Endothelial cell of umbilical vein (primary cell): ENCODE results near the gene NTNG1. TPM values are rescaled to one million over a fixed set of nuclear protein-coding genes. Genes with fewer than 3 reads are reported as not detected.
A peak's percentile ranks its signal among the peaks of the same experiment; 100 is the strongest.

Source experiments
- Bru-seq: library from RNA; stranded (reverse); fragments of 400-500 nt; gene quantifications from one replicate; lab custom pipeline; 2021; lab: Mats Ljungman, UMichigan
- BruChase-seq, 2 experiments: library from RNA; stranded (reverse); fragments of 400-500 nt; gene quantifications; one replicate each; lab custom pipeline; 2021; lab: Mats Ljungman, UMichigan
- BruUV-seq: library from RNA; stranded (reverse); fragments of 400-500 nt; replicated peaks from 2 replicates; lab custom pipeline; 2021; lab: Mats Ljungman, UMichigan
- CTCF ChIA-PET: fragments of 300-600, 350-600 bp; sonication (Branson Sonifier 250); formaldehyde crosslinking; loops from one replicate; lab custom pipeline; 2021; ENCODE audit warnings: antibody characterized with exemption, inconsistent platforms; lab: Charles Lee
- POLR2A ChIA-PET: fragments of 300-600, 350-600 bp; sonication (Branson Sonifier 250); formaldehyde crosslinking; loops from one replicate; lab custom pipeline; 2021; ENCODE audit warnings: antibody characterized with exemption, inconsistent platforms; lab: Charles Lee
- DNase-seq: peaks from one replicate; pipeline ENCODE4 v3.0.0-alpha.2; 2011; ENCODE audit warnings: low read depth, low spot score
- FAIRE-seq: peaks from 2 replicates; lab custom pipeline; 2011; peaks lifted over from hg19 to GRCh38; lab: Jason Lieb, UNC
- H2AFZ ChIP-seq: 2 replicates; pipeline ENCODE4 v1.6.0; 2012; ENCODE audit warnings: low read depth, low read length, control low read depth, inconsistent platforms
- H3K27ac ChIP-seq: 2 replicates; pipeline ENCODE4 v1.5.1; 2011; ENCODE audit warnings: low read depth, mild to moderate bottlenecking, control low read depth, low read length, moderate library complexity; ENCODE audit not compliant: insufficient read depth
- H3K27me3 ChIP-seq, 2 experiments: 2 replicates each; pipeline versions ENCODE4 v1.6.0 to v1.6.1; 2011; ENCODE audit warnings: low read length in 2 of 2, mixed read lengths in 1 of 2; ENCODE audit not compliant: control insufficient read depth in 2 of 2, insufficient read depth in 2 of 2
- H3K36me3 ChIP-seq, 2 experiments: 2 replicates in 1 of 2; 3 replicates in 1 of 2; pipeline ENCODE4 v1.5.1; 2011; ENCODE audit warnings: low read length in 2 of 2, mild to moderate bottlenecking in 1 of 2, moderate library complexity in 1 of 2; ENCODE audit not compliant: control insufficient read depth in 2 of 2, insufficient read depth in 2 of 2; ENCODE audit errors: extremely low read depth in 1 of 2
- H3K4me1 ChIP-seq: 3 replicates; pipeline ENCODE4 v1.5.1; 2011; ENCODE audit warnings: mild to moderate bottlenecking, low read length; ENCODE audit not compliant: control insufficient read depth, insufficient read depth; ENCODE audit errors: extremely low read depth
- H3K4me2 ChIP-seq: 2 replicates; pipeline ENCODE4 v1.6.1; 2011; ENCODE audit warnings: low read length, control low read depth, mixed read lengths; ENCODE audit not compliant: insufficient read depth
- H3K4me3 ChIP-seq, 3 experiments: fragments of 200-600 bp in 1 of 3; sonication (generic), shearing (Covaris generic) in 1 of 3; replicated peaks in 1 of 3; 2 replicates each; pipeline ENCODE4 v1.5.1; 2011 to 2016; ENCODE audit warnings: control low read depth in 3 of 3, low read length in 3 of 3, mild to moderate bottlenecking in 2 of 3, inconsistent platforms in 1 of 3, low read depth in 1 of 3, moderate library complexity in 1 of 3; ENCODE audit not compliant: insufficient read depth in 1 of 3
- H3K79me2 ChIP-seq: 2 replicates; pipeline ENCODE4 v1.6.0; 2012; ENCODE audit warnings: low read length, inconsistent platforms; ENCODE audit not compliant: control insufficient read depth, insufficient read depth
- H3K9ac ChIP-seq: replicated peaks from 2 replicates; pipeline ENCODE3; 2011; ENCODE audit warnings: low read length, control low read depth; ENCODE audit not compliant: insufficient read depth; ENCODE audit errors: extremely low read depth
- H3K9me1 ChIP-seq: replicated peaks from 3 replicates; pipeline ENCODE4 v1.6.0; 2011; ENCODE audit warnings: mild to moderate bottlenecking, low read length; ENCODE audit not compliant: control insufficient read depth, insufficient read depth; ENCODE audit errors: extremely low read depth
- H3K9me3 ChIP-seq: replicated peaks from 2 replicates; pipeline ENCODE4 v1.5.1; 2012; ENCODE audit warnings: low read length, inconsistent platforms; ENCODE audit not compliant: control insufficient read depth, insufficient read depth
- H4K20me1 ChIP-seq: replicated peaks from 2 replicates; pipeline ENCODE3; 2011; ENCODE audit warnings: mild to moderate bottlenecking, low read length; ENCODE audit not compliant: control insufficient read depth, insufficient read depth; ENCODE audit errors: extremely low read depth
- EZH2 ChIP-seq: IDR thresholded peaks from 2 replicates; pipeline ENCODE4 v1.6.1; 2012; ENCODE audit warnings: borderline replicate concordance, low read depth, mild to moderate bottlenecking, moderate library complexity, low read length, inconsistent platforms; ENCODE audit not compliant: severe bottlenecking
- GATA2 ChIP-seq: IDR thresholded peaks from 2 replicates; pipeline ENCODE4 v1.7.0; 2011; ENCODE audit warnings: low read depth, mild to moderate bottlenecking, moderate library complexity, mixed read lengths, low read length; ENCODE audit not compliant: insufficient read length, insufficient read depth
- MYC ChIP-seq: IDR thresholded peaks from one replicate; pipeline ENCODE4 v1.6.1; 2011; ENCODE audit warnings: mild to moderate bottlenecking, low read depth, low read length
- POLR2AphosphoS5 ChIP-seq: IDR thresholded peaks from 2 replicates; pipeline ENCODE4 v1.6.1; 2012; ENCODE audit warnings: low read depth, mild to moderate bottlenecking, control low read depth, low read length, moderate library complexity; ENCODE audit not compliant: insufficient read depth
- dilution Hi-C: fragments of 300-500 bp; cut with MboI; formaldehyde crosslinking; loops from one replicate; pipeline ENCODE4 v1.15.0; 2019; ENCODE audit warnings: low sequenced_read_pairs; ENCODE audit not compliant: extremely low pct_ligation_motif_present
- intact Hi-C: fragments of 100-400 bp; cut with micrococcal nuclease; formaldehyde crosslinking; loops from one replicate; pipeline ENCODE4 v1.10.0; 2022
- long read RNA-seq: library from polyadenylated mRNA; stranded (forward); transcript quantifications from one replicate; pipeline ENCODE4 v2.0.0, GENCODE V29; 2021
- polyA minus RNA-seq, 3 experiments: library from RNA; depleted of rRNA, polyadenylated mRNA; stranded (reverse); fragments of >200 nt; gene quantifications; 1 replicate in 1 of 3; 2 replicates in 2 of 3; pipeline ENCODE4 v1.2.3, GENCODE V29; 2011
- polyA plus RNA-seq, 4 experiments: library from polyadenylated mRNA; depleted of rRNA in 3 of 4; stranded (reverse) in 3 of 4; unstranded in 1 of 4; fragments of >200 nt; gene quantifications; 2 replicates each; pipeline versions ENCODE4 v1.2.1 to v1.2.3, GENCODE V29; 2011 to 2012; ENCODE audit warnings: missing spikeins in 1 of 4
- total RNA-seq: library from RNA; stranded (reverse); gene quantifications from 2 replicates; pipeline ENCODE4 v1.2.3, GENCODE V29; 2021
- TF ChIP-seq, protein P1 (sequence below): IDR thresholded peaks from 2 replicates; pipeline ENCODE4 v1.6.1; 2011; ENCODE audit not compliant: insufficient read depth, insufficient read length

The NTNG1 gene
- total RNA-seq (not detected in 2 replicates), polyA plus RNA-seq (not detected in 2 replicates), polyA minus RNA-seq (not detected in 2 replicates), Bru-seq, nascent RNA (percentile 4 among the genes with signal in this experiment), BruChase-seq, experiment 1, labeled RNA remaining after a 6-hour chase (percentile 2 among the genes with signal in this experiment), BruChase-seq, experiment 2, labeled RNA remaining after a 2-hour chase (percentile 2 among the genes with signal in this experiment)
- polyA plus RNA-seq (2011; cell fraction: cytosol; rRNA removed) = not detected in 2 replicates
- not detected in 2 replicates for polyA plus RNA-seq (2011; cell fraction: nucleus; rRNA removed)
- 0.14 and 0.19 TPM in 2 replicates for polyA plus RNA-seq (2012)
- polyA minus RNA-seq (2011; cell fraction: cytosol; rRNA and poly(A)+ RNA removed) = not detected
- polyA minus RNA-seq (2011; cell fraction: nucleus; rRNA and poly(A)+ RNA removed) = not detected in 2 replicates
- long read RNA-seq = 0 reads

DNA sequence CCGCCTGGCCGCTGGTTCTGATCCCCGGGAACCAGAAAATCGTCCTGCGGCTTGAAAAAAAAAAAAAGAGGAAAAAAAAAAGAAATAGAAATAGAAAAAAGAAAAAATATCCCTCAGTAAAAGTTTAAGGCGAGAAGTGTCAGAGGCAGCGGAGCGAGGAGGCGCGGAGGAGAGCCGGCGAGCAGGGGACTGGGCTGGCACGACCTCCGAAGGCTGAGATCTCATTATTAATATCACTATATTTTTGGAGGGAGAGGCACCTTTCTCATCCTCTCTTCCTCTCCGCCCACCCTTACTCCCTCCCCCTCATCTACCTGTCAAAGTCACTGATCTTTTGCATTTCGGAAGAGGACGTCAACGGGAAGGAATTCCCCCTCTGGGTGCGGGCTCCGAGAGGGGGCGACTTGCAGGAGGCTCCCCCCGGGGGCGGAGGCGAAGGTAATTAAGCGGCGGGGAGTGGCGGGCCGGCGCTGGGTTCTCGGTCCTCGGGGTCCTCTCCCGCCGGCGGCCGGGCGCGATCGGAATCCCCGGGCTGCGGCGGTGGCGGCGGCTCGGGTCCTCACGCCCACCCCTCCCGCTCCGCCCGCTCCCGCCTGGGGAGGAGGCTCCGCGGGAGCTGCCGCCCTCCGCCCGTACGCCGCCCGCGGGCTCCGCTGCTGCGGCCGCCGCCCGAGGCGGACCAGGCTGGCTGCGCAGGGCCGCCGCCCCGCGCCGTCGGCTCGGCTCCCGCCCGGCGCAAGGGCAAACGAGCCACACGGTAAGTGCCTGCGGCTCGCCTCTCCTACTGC is at the start of gene NTNG1:
Gene NTNG1, plus strand, starts transcription at position 337 of the 788 bp plus-strand sequence.
- H4K20me1 ChIP-seq = no peaks in the 10 kb centered on the region
- H3K9me1 ChIP-seq = no peaks in the 10 kb centered on the region
- peaks cover 8% of the 10 kb centered on the region for H3K4me1 ChIP-seq
- H3K4me3 ChIP-seq = peak within 1 kb of the TSS; percentile 7 to 33 (median 21)
- H3K36me3 ChIP-seq = no peaks in the 10 kb centered on the region
- DNase-seq (no peak), FAIRE-seq (no peak)
- intact Hi-C loops (loop anchor here (1.0 kb wide), 1 partner anchor 84 kb away; no protein-coding TSS in a partner anchor), dilution Hi-C loops (no loop called here)
- H3K27ac ChIP-seq = no peak within 1 kb of the TSS
- H3K9ac ChIP-seq = no peak within 1 kb of the TSS
- peak within 1 kb of the TSS; percentile 56 for H3K4me2 ChIP-seq
- H3K27me3 ChIP-seq = peaks cover 17 to 19% of the 10 kb centered on the region in 2 experiments
- ChIA-PET POLR2A (no interaction called here), CTCF (interaction anchor here (0.7 kb wide), 1 partner anchor 70 kb away, joined by 3 read pairs; no protein-coding TSS in a partner anchor)
- TF ChIP-seq POLR2AphosphoS5 = no peak
- TF ChIP-seq, protein P1, sequence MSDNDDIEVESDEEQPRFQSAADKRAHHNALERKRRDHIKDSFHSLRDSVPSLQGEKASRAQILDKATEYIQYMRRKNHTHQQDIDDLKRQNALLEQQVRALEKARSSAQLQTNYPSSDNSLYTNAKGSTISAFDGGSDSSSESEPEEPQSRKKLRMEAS = no peak
- no peak for TF ChIP-seq GATA2
- TF ChIP-seq EZH2 = peak; percentile 80
- TF ChIP-seq MYC = no peak
- no peaks in the 10 kb centered on the region for H3K9me3 ChIP-seq
- no TSS peak for BruUV-seq
- no peaks in the 10 kb centered on the region for H3K79me2 ChIP-seq
- peak within 1 kb of the TSS; percentile 26 for H2AFZ ChIP-seq
